ENCODE results near the gene ACKR3.

DNA sequence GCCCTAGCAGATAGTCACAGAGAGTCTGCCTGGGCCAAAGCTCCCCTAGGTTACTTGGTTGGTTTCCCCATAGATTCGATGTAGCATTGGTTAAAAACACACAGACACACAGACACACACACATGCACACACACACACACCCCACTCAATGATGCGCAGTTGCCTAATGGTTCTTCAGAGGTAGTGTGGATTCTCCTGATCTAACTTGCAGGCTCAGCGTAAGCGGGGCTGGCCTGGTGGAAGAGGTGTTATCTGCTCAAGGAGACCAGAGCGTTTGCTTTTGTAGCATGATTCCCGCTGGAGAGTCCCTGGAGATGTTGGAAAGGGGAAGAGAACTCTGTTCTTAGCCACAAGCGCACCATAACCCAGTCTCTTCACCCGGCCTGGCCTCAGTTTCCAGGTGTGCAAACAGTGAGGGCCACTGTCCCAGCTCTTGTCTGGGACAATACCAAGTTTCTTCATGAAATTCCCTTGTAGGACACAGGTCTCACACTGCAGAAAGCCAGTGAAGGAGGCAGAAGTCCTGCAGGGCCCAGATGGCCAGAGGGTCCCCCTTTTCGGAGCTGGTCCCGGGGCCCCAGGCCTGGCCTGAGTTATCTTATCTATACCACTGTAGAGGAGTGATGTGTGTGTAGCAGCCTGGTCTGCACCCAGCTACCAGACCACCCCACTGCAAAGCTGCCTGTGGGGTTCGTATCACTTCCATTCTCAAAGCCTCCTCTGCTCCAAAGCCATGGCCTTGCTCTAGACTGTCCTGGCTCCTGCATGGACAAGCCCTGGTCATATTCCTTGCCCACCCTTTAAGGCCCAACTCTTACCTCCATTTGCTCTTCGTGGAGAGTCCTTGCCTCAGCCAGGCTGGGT is 3.7 kb downstream of the ACKR3 start:
- TF ChIP-seq, protein P1, sequence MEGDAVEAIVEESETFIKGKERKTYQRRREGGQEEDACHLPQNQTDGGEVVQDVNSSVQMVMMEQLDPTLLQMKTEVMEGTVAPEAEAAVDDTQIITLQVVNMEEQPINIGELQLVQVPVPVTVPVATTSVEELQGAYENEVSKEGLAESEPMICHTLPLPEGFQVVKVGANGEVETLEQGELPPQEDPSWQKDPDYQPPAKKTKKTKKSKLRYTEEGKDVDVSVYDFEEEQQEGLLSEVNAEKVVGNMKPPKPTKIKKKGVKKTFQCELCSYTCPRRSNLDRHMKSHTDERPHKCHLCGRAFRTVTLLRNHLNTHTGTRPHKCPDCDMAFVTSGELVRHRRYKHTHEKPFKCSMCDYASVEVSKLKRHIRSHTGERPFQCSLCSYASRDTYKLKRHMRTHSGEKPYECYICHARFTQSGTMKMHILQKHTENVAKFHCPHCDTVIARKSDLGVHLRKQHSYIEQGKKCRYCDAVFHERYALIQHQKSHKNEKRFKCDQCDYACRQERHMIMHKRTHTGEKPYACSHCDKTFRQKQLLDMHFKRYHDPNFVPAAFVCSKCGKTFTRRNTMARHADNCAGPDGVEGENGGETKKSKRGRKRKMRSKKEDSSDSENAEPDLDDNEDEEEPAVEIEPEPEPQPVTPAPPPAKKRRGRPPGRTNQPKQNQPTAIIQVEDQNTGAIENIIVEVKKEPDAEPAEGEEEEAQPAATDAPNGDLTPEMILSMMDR (IDR thresholded peaks at IDR 0.05 in 4 of 5, conservative IDR thresholded peaks at IDR 0.05 in 1 of 5), result no peak
- TF ChIP-seq POLR2A (IDR thresholded peaks at IDR 0.05), result no peak

All from gastrocnemius medialis (tissue), 4 donors.